Brain microvascular endothelial cell (primary cell): ENCODE measurements around the gene TYW1.
"Not testable (repeated sequence)": the region's sequence is repeated elsewhere in the genome, so short reads cannot be mapped to it uniquely, and the experiment has no call there.

Source experiments
- DNase-seq: peaks from one replicate; pipeline ENCODE4 v3.0.0-alpha.2; 2020
- H3K27ac ChIP-seq: fragments of 250-450 bp; sonication (Bioruptor Pico); 2 replicates; pipeline ENCODE4 v1.5.1; 2020; ENCODE audit warnings: mild to moderate bottlenecking, moderate library complexity
- H3K27me3 ChIP-seq: fragments of 250-450 bp; sonication (Bioruptor Pico); replicated peaks from 2 replicates; pipeline ENCODE4 v1.5.1; 2020; ENCODE audit warnings: mild to moderate bottlenecking
- H3K36me3 ChIP-seq: fragments of 250-450 bp; sonication (Bioruptor Pico); replicated peaks from 2 replicates; pipeline ENCODE4 v1.5.1; 2020; ENCODE audit warnings: mild to moderate bottlenecking
- H3K4me3 ChIP-seq: 2 replicates; pipeline ENCODE4 v1.5.1; 2011; ENCODE audit warnings: low read depth, mild to moderate bottlenecking, control low read depth, low read length, moderate library complexity
- CTCF ChIP-seq: IDR thresholded peaks from 2 replicates; pipeline ENCODE4 v1.5.1; 2011; ENCODE audit warnings: low read depth, mild to moderate bottlenecking, moderate library complexity, low read length, control low read depth, inconsistent platforms; ENCODE audit errors: missing control alignments
- in situ Hi-C: cut with HindIII; loops from 2 replicates; pipeline ENCODE4 v1.10.0; 2017; ENCODE audit warnings: low sequenced_read_pairs, low pct_ligation_motif_present

Gene TYW1

GRCh38 chr7:67042781-67043558, 46.3 kb downstream of the TYW1 start:
- H3K27ac ChIP-seq: peak overlapping the region; percentile 29
- H3K4me3 ChIP-seq, H3K27me3 ChIP-seq, in situ Hi-C loops, H3K36me3 ChIP-seq: not testable (repeated sequence)
- peak; percentile 87 for DNase-seq

GRCh38 chr7:67043559-67043930, 46.9 kb downstream of the TYW1 start:
- H3K36me3 ChIP-seq, H3K4me3 ChIP-seq, DNase-seq, H3K27me3 ChIP-seq, in situ Hi-C loops: not testable (repeated sequence)
- peak overlapping the region; percentile 4 for H3K27ac ChIP-seq

GRCh38 chr7:67045496-67045995, 48.9 kb downstream of the TYW1 start:
- DNase-seq: no peak
- in situ Hi-C loops: no loop called here
- TF ChIP-seq CTCF: no peak
- Histone ChIP-seq H3K4me3 (no peak overlapping the region), H3K27ac (no peak overlapping the region), H3K36me3 (no peaks in the 10 kb centered on the region), H3K27me3 (no peaks in the 10 kb centered on the region)

GRCh38 chr7:67046819-67047218, 50.2 kb downstream of the TYW1 start:
- H3K27ac ChIP-seq, DNase-seq, H3K27me3 ChIP-seq, in situ Hi-C loops, H3K4me3 ChIP-seq, H3K36me3 ChIP-seq: not testable (repeated sequence)

GRCh38 chr7:67049908-67050307, 53.3 kb downstream of the TYW1 start:
- H3K4me3 ChIP-seq, DNase-seq, H3K27ac ChIP-seq, in situ Hi-C loops, H3K36me3 ChIP-seq, H3K27me3 ChIP-seq: not testable (repeated sequence)

- in situ Hi-C loops, DNase-seq, H3K27ac ChIP-seq, H3K4me3 ChIP-seq, H3K27me3 ChIP-seq, H3K36me3 ChIP-seq: not testable (repeated sequence)
Measured at GRCh38 chr7:67052161-67052560, 55.5 kb downstream of the TYW1 start.

GRCh38 chr7:67056683-67057082, 60.0 kb downstream of the TYW1 start:
- no peaks in the 10 kb centered on the region for H3K36me3 ChIP-seq
- TF ChIP-seq CTCF: no peak
- H3K27me3 ChIP-seq: no peaks in the 10 kb centered on the region
- H3K27ac ChIP-seq: no peak overlapping the region
- H3K4me3 ChIP-seq: no peak overlapping the region
- DNase-seq: no peak
- in situ Hi-C loops: no loop called here

- in situ Hi-C loops, H3K36me3 ChIP-seq, H3K27me3 ChIP-seq, H3K4me3 ChIP-seq: not testable (repeated sequence)
- peak; percentile 47 for DNase-seq
- peak overlapping the region; percentile 27 for H3K27ac ChIP-seq
Measured at GRCh38 chr7:67061321-67061720, 64.7 kb downstream of the TYW1 start.

GRCh38 chr7:67062802-67063201, 66.2 kb downstream of the TYW1 start:
- H3K36me3 ChIP-seq, DNase-seq, H3K27me3 ChIP-seq, H3K4me3 ChIP-seq, in situ Hi-C loops: not testable (repeated sequence)
- H3K27ac ChIP-seq: peak overlapping the region; percentile 5

GRCh38 chr7:67066950-67067622, 70.5 kb downstream of the TYW1 start:
- in situ Hi-C loops, H3K36me3 ChIP-seq, H3K27ac ChIP-seq, H3K27me3 ChIP-seq, H3K4me3 ChIP-seq: not testable (repeated sequence)
- DNase-seq: peak; percentile 19

GRCh38 chr7:67076120-67076519, 79.5 kb downstream of the TYW1 start:
- H3K27me3 ChIP-seq, H3K4me3 ChIP-seq, in situ Hi-C loops, H3K27ac ChIP-seq, H3K36me3 ChIP-seq, DNase-seq: not testable (repeated sequence)

GRCh38 chr7:67082880-67083279, 86.2 kb downstream of the TYW1 start:
- H3K36me3 ChIP-seq, H3K27me3 ChIP-seq, H3K27ac ChIP-seq, in situ Hi-C loops, DNase-seq, H3K4me3 ChIP-seq: not testable (repeated sequence)

GRCh38 chr7:67089261-67089660, 92.6 kb downstream of the TYW1 start:
- DNase-seq, in situ Hi-C loops: not testable (repeated sequence)

More at GRCh38 chr7:67089261-67089660, 92.6 kb downstream of the TYW1 start:
- H3K27ac ChIP-seq, H3K36me3 ChIP-seq, H3K4me3 ChIP-seq, H3K27me3 ChIP-seq: not testable (repeated sequence)
